ENCODE data around the gene PWP1. TPM values are rescaled to one million over a fixed set of nuclear protein-coding genes. Genes with fewer than 3 reads are reported as not detected.

Gene PWP1
- total RNA-seq, 1 experiment from 2014 or later, result 49.7 TPM

GRCh38 chr12:107679336-107679735 lies 6.3 kb upstream of the PWP1 start:
- Histone ChIP-seq H4K20me1 (ENCODE audit: control insufficient read depth, insufficient read depth, insufficient read length) (no peaks in the 10 kb centered on the region), H3K9ac (ENCODE audit: extremely low read depth, insufficient read length, low read length) (no peak overlapping the region), H2BK120ac (ENCODE audit: low read depth, low read length, poor library complexity, severe bottlenecking) (no peak overlapping the region), H4K8ac (replicated peaks; ENCODE audit: insufficient read length, low read depth, low read length) (no peak overlapping the region), H3K4me2 (ENCODE audit: insufficient read depth, insufficient read length, low read length) (no peak overlapping the region), H4K91ac (ENCODE audit: insufficient read length, low read depth, low read length) (no peak overlapping the region), H3K4ac (ENCODE audit: low read depth, low read length) (no peak overlapping the region), H4K5ac (ENCODE audit: insufficient read length, low read depth, low read length) (no peak overlapping the region), H3K23ac (ENCODE audit: insufficient read length, low read depth, low read length) (no peak overlapping the region), H3K27ac (ENCODE audit: insufficient read length, low read depth, low read length) (no peak overlapping the region), H3K79me1 (ENCODE audit: insufficient read depth, low read depth, low read length, poor library complexity, severe bottlenecking) (no peaks in the 10 kb centered on the region), H3K9me3 (ENCODE audit: control insufficient read depth, low read depth, low read length) (no peaks in the 10 kb centered on the region), H2BK12ac (ENCODE audit: insufficient read length, low read depth, low read length) (no peak overlapping the region), H3K14ac (ENCODE audit: insufficient read depth, low read length) (no peak overlapping the region), H2AFZ (ENCODE audit: low read length) (no peak overlapping the region), H2BK5ac (ENCODE audit: insufficient read length, low read length) (no peak overlapping the region), H2AK5ac (ENCODE audit: insufficient read length, low read length) (no peak overlapping the region), H3K27me3 (ENCODE audit: insufficient read depth, low read length) (no peaks in the 10 kb centered on the region), H3K18ac (ENCODE audit: insufficient read length, low read depth, low read length) (no peak overlapping the region), H3T11ph (ENCODE audit: low read length) (no peak overlapping the region), H3K79me2 (ENCODE audit: insufficient read depth, low read length) (no peaks in the 10 kb centered on the region), H2BK15ac (ENCODE audit: low read depth, low read length) (no peak overlapping the region), H3K4me1 (ENCODE audit: insufficient read depth, low read length) (no peaks in the 10 kb centered on the region), H3K23me2 (ENCODE audit: insufficient read length, low read depth, low read length, poor library complexity, severe bottlenecking) (no peaks in the 10 kb centered on the region), H3K56ac (ENCODE audit: insufficient read length, low read depth, low read length) (no peak overlapping the region), H2BK20ac (ENCODE audit: low read depth, low read length, poor library complexity, severe bottlenecking) (no peak overlapping the region)
- Mint-ChIP-seq H3K27me3 (ENCODE audit: low read depth) (peaks cover 26% of the 10 kb centered on the region), H3K9me3 (no peaks in the 10 kb centered on the region; a peak in 2 of 5 replicates), H3K27ac (no peak overlapping the region), H3K36me3 (ENCODE audit: insufficient read depth in 1 of 3, low read depth in 3 of 3) (no peaks in the 10 kb centered on the region), H3K4me1 (peaks cover 0 to under 1% of the 10 kb centered on the region in 2 experiments; a peak in 2 of 4 replicates), H3K4me3 (no peak overlapping the region)
- no peak for DNase-seq
- no CpG with 5 or more reads among the region's 6 CpGs for WGBS (ENCODE audit: extremely low coverage, insufficient read length, low lambda C conversion rate)
- TF ChIP-seq CTCF (conservative IDR thresholded peaks at IDR 0.05), result no peak
